ENCODE results near the gene GPX3. TPM values are rescaled to one million over a fixed set of nuclear protein-coding genes. Genes with fewer than 3 reads are reported as not detected.

GPX3 gene
- total and polyA plus RNA-seq, 2 of the 8 experiments (the other 6 are each of a cell fraction or from before 2014, with no cell fraction given): 27.8 to 77.9 TPM

DNA sequence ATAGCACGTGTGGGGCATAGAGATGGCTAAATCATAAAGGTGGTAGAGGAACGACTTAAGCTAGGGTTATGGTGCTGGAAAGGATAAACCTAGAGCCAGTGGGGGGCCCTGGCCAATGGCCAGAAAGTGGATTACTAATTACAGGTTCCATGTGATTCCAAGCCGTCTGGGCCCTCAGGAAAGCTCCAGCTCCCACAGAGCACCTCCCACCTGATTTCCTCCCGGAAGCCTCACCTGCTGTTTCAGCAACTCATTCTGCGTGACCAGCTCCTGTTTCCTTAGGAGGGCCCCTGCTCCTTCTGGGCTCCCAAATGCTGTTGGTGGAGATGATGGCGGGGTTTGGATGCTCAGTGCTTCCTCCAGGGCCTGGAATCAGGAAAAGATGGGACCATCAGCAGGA, 16.2 kb downstream of the GPX3 start:
- Histone ChIP-seq H3K23ac (ENCODE audit: insufficient read length) (no peak overlapping the region), H2BK15ac (ENCODE audit: low read length) (no peak overlapping the region), H3K27ac (ENCODE audit: low read depth, low read length) (no peak overlapping the region), H4K8ac (ENCODE audit: extremely low read depth, insufficient read depth, low read length) (no peak overlapping the region), H3K27me3 (replicated peaks in 1 of 4; ENCODE audit: control insufficient read depth in 3 of 4, extremely low read depth in 1 of 4, insufficient read depth in 3 of 4, low read length in 3 of 4) (no peaks in the 10 kb centered on the region), H4K20me1 (replicated peaks in 1 of 2; ENCODE audit: control insufficient read depth in 1 of 2, insufficient read depth in 2 of 2, low read length in 2 of 2) (peaks cover 0 to 5% of the 10 kb centered on the region in 2 experiments), H4K91ac (replicated peaks; ENCODE audit: insufficient read length, low read length) (no peak overlapping the region), H2AFZ (ENCODE audit: low read length) (no peak overlapping the region), H3K4me3 (ENCODE audit: extremely low read depth in 1 of 4, insufficient read depth in 2 of 4, low read depth in 3 of 4, low read length in 4 of 4) (no peak overlapping the region), H3K36me3 (ENCODE audit: control insufficient read depth in 2 of 4, insufficient read depth in 4 of 4, low read length in 3 of 4) (peaks cover 4 to 19% (median 9%) of the 10 kb centered on the region in 4 experiments; a peak in 4 of 8 replicates), H2AK5ac (ENCODE audit: low read depth, low read length) (no peak overlapping the region), H3K9me3 (ENCODE audit: insufficient read depth in 2 of 2, low read depth in 1 of 2, low read length in 1 of 2) (no peaks in the 10 kb centered on the region), H3K79me1 (ENCODE audit: low read depth, low read length) (no peaks in the 10 kb centered on the region), H3K4ac (replicated peaks; ENCODE audit: insufficient read length, low read depth, low read length) (no peak overlapping the region), H3K23me2 (ENCODE audit: low read depth, low read length) (no peaks in the 10 kb centered on the region), H3K18ac (ENCODE audit: extremely low read depth, low read length) (no peak overlapping the region), H2BK120ac (replicated peaks; ENCODE audit: low read depth, low read length) (no peak overlapping the region), H3K14ac (ENCODE audit: insufficient read length) (no peak overlapping the region), H2BK5ac (ENCODE audit: low read depth, low read length) (no peak overlapping the region), H3K9ac (replicated peaks in 1 of 4; ENCODE audit: extremely low read depth in 1 of 4, low read depth in 3 of 4, low read length in 3 of 4) (no peak overlapping the region), H3K4me1 (replicated peaks in 1 of 4; ENCODE audit: control insufficient read depth in 3 of 4, insufficient read depth in 4 of 4, low read length in 3 of 4) (no peaks in the 10 kb centered on the region), H4K5ac (ENCODE audit: insufficient read length, low read depth, low read length) (no peak overlapping the region), H2BK12ac (ENCODE audit: low read depth, low read length) (no peak overlapping the region), H2BK20ac (ENCODE audit: low read length) (no peak overlapping the region), H3K56ac (replicated peaks; ENCODE audit: insufficient read length, low read depth, low read length) (no peak overlapping the region), H3K79me2 (ENCODE audit: control insufficient read depth in 1 of 2, insufficient read depth in 2 of 2, low read length in 2 of 2) (no peaks in the 10 kb centered on the region), H3K4me2 (ENCODE audit: insufficient read depth in 1 of 2, low read depth in 2 of 2, low read length in 2 of 2) (no peak overlapping the region)
- DNase-seq (ENCODE audit: low read depth in 1 of 2, low spot score in 2 of 2) (no peak), FAIRE-seq (no peak)
- POLR2A ChIA-PET (ENCODE audit: partially characterized antibody): interaction anchor here (1.2 kb wide), 1 partner anchor 16 kb away, joined by 4 read pairs; the partner anchor contains the start of gene GPX3
- WGBS, 2 experiments (ENCODE audit: extremely low coverage in 1 of 2, insufficient coverage in 1 of 2, insufficient read length in 1 of 2, insufficient replicate concordance in 2 of 2, low coverage in 1 of 2, low lambda C conversion rate in 2 of 2, missing lambda C conversion rate in 1 of 2): 88% methylated on average over 6 of the region's 6 CpGs; no CpG with 5 or more reads in 1 of the 2 experiments
- CTCF ChIA-PET (ENCODE audit: partially characterized antibody): interaction anchor here (0.6 to 10.2 kb wide), 6 partner anchors 11 to 1173 kb away, joined by 3 to 157 read pairs (median 4); no protein-coding TSS in a partner anchor
- TF ChIP-seq MAFK (IDR thresholded peaks at IDR 0.05; ENCODE audit: low read depth, low read length) (no peak), ASH2L (IDR thresholded peaks at IDR 0.05; ENCODE audit: low read length) (no peak), NANOG (IDR thresholded peaks at IDR 0.05; ENCODE audit: insufficient read depth, low read depth, low read length, poor library complexity, severe bottlenecking) (no peak), RFX5 (IDR thresholded peaks at IDR 0.05; ENCODE audit: borderline replicate concordance, low read depth, low read length) (no peak), GABPA (IDR thresholded peaks at IDR 0.05; ENCODE audit: borderline replicate concordance, insufficient read depth, low read length) (no peak), TBP (IDR thresholded peaks at IDR 0.05; ENCODE audit: low read depth, low read length) (no peak), BCL11A (IDR thresholded peaks at IDR 0.05; ENCODE audit: low read depth in 2 of 2, low read length in 2 of 2) (no peak), FOSL1 (IDR thresholded peaks at IDR 0.05; ENCODE audit: insufficient read depth, low read depth, low read length) (no peak)
- TF ChIP-seq, protein P1, sequence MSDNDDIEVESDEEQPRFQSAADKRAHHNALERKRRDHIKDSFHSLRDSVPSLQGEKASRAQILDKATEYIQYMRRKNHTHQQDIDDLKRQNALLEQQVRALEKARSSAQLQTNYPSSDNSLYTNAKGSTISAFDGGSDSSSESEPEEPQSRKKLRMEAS (IDR thresholded peaks at IDR 0.05): no peak
